Left ventricle myocardium inferior (tissue), 1 donor: ENCODE results near the gene SMPD1. TPM values are rescaled to one million over a fixed set of nuclear protein-coding genes. Genes with fewer than 3 reads are reported as not detected.

Source experiments
- DNase-seq: peaks from one replicate; pipeline ENCODE4 v3.0.0-alpha.2; 2020
- H3K27ac ChIP-seq: fragments of 200-600 bp; replicated peaks from 2 replicates; pipeline ENCODE4 v1.8.0; 2021
- H3K27me3 ChIP-seq: fragments of 200-600 bp; 2 replicates; pipeline ENCODE4 v1.8.0; 2021; ENCODE audit warnings: low read depth
- H3K36me3 ChIP-seq: fragments of 200-600 bp; 2 replicates; pipeline ENCODE4 v1.8.0; 2021
- H3K4me1 ChIP-seq: fragments of 200-600 bp; 2 replicates; pipeline ENCODE4 v1.8.0; 2021
- H3K4me3 ChIP-seq: fragments of 200-600 bp; 2 replicates; pipeline ENCODE4 v1.8.0; 2021; ENCODE audit warnings: mild to moderate bottlenecking, moderate library complexity
- H3K9me3 ChIP-seq: fragments of 200-600 bp; replicated peaks from 2 replicates; pipeline ENCODE4 v1.8.0; 2021
- intact Hi-C: fragments of 100-400 bp; cut with micrococcal nuclease; formaldehyde crosslinking; loops from one replicate; pipeline ENCODE4 v1.11.0; 2022
- total RNA-seq: library from RNA; stranded (reverse); fragmentation: NEBNext Ultra II Directional; extraction: Animal tissue kit (Norgen Biotek cat#: 25700); gene quantifications from one replicate; pipeline ENCODE4 v1.2.1, GENCODE V29; 2021
- TF ChIP-seq, protein P1 (sequence below): fragments of 200-600 bp; IDR thresholded peaks from 2 replicates; pipeline ENCODE4 v1.8.0; 2021; ENCODE audit warnings: antibody characterized with exemption, mild to moderate bottlenecking, borderline replicate concordance
- donor health status: DM: no; HTN: yes; CAD: no; lungs with severe emphysema.

The SMPD1 gene
- total RNA-seq, 1 donor from 2014 or later = 49.7 TPM

DNA sequence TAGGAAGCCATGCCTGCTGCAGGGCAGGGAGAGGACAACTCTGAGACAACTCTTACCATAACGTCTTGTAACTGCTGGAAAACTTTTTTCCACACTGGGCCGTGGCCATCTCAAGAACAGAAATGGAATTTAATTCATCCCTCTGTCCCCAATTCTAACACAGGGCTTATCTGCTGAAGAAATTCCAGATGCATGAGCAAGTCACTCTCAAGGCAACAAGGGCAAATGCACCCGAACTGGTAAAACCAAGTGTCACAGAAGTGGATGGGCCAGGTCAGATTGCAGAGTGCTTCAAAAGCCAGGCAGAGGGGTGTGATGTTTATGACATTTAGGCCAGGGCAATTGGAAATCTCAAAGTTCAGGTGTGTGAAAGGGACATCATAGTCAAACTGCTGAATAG, 7.4 kb downstream of the SMPD1 start:
- Histone ChIP-seq H3K4me3 (no peak overlapping the region), H3K36me3 (peaks cover 63% of the 10 kb centered on the region), H3K27ac (no peak overlapping the region), H3K27me3 (no peaks in the 10 kb centered on the region), H3K4me1 (peaks cover 18% of the 10 kb centered on the region), H3K9me3 (no peaks in the 10 kb centered on the region)
- DNase-seq = no peak
- TF ChIP-seq, protein P1, sequence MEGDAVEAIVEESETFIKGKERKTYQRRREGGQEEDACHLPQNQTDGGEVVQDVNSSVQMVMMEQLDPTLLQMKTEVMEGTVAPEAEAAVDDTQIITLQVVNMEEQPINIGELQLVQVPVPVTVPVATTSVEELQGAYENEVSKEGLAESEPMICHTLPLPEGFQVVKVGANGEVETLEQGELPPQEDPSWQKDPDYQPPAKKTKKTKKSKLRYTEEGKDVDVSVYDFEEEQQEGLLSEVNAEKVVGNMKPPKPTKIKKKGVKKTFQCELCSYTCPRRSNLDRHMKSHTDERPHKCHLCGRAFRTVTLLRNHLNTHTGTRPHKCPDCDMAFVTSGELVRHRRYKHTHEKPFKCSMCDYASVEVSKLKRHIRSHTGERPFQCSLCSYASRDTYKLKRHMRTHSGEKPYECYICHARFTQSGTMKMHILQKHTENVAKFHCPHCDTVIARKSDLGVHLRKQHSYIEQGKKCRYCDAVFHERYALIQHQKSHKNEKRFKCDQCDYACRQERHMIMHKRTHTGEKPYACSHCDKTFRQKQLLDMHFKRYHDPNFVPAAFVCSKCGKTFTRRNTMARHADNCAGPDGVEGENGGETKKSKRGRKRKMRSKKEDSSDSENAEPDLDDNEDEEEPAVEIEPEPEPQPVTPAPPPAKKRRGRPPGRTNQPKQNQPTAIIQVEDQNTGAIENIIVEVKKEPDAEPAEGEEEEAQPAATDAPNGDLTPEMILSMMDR = no peak
- intact Hi-C loops = no loop called here

- peaks cover 51% of the 10 kb centered on the region for H3K36me3 ChIP-seq
- DNase-seq = no peak
- peaks cover 18% of the 10 kb centered on the region for H3K4me1 ChIP-seq
- TF ChIP-seq, protein P1 = no peak
- H3K9me3 ChIP-seq = no peaks in the 10 kb centered on the region
- no peak overlapping the region for H3K27ac ChIP-seq
- H3K4me3 ChIP-seq = no peak overlapping the region
- H3K27me3 ChIP-seq = no peaks in the 10 kb centered on the region
- intact Hi-C loops = no loop called here
These were observed 10.4 kb downstream of the SMPD1 start for GRCh38 chr11:6400431-6401345.

- no peak for DNase-seq
- Histone ChIP-seq H3K4me1 (peaks cover 18% of the 10 kb centered on the region), H3K36me3 (peaks cover 49% of the 10 kb centered on the region), H3K9me3 (no peaks in the 10 kb centered on the region), H3K27me3 (no peaks in the 10 kb centered on the region), H3K27ac (no peak overlapping the region), H3K4me3 (no peak overlapping the region)
- TF ChIP-seq, protein P1 = no peak
- intact Hi-C loops = no loop called here
These were observed 11.2 kb downstream of the SMPD1 start for GRCh38 chr11:6401464-6401863.

- TF ChIP-seq, protein P1 = no peak
- Histone ChIP-seq H3K36me3 (peaks cover 52% of the 10 kb centered on the region), H3K4me1 (peaks cover 18% of the 10 kb centered on the region), H3K9me3 (no peaks in the 10 kb centered on the region), H3K4me3 (no peak overlapping the region), H3K27ac (no peak overlapping the region), H3K27me3 (no peaks in the 10 kb centered on the region)
- intact Hi-C loops = no loop called here
- DNase-seq = no peak
These were observed 11.8 kb downstream of the SMPD1 start for GRCh38 chr11:6402061-6402470.

GRCh38 chr11:6402561-6402981, 12.3 kb downstream of the SMPD1 start:
- no peaks in the 10 kb centered on the region for H3K9me3 ChIP-seq
- peaks cover 53% of the 10 kb centered on the region for H3K36me3 ChIP-seq
- H3K27me3 ChIP-seq = no peaks in the 10 kb centered on the region
- no peak overlapping the region for H3K4me3 ChIP-seq
- TF ChIP-seq, protein P1 = no peak
- DNase-seq = no peak
- H3K27ac ChIP-seq = no peak overlapping the region
- intact Hi-C loops = no loop called here
- H3K4me1 ChIP-seq = peaks cover 15% of the 10 kb centered on the region
